HG02870 (cell line): Measurements from ENCODE around the gene MYL12B.
"Not testable (repeated sequence)": the region's sequence is repeated elsewhere in the genome, so short reads cannot be mapped to it uniquely, and the experiment has no call there.

Experiments used
- ATAC-seq: cut with Tn5 transposase; IDR thresholded peaks from one replicate; pipeline ENCODE4 v1.9.1; 2021; ENCODE audit warnings: mild to moderate bottlenecking, moderate library complexity; ENCODE audit not compliant: unreplicated experiment

MYL12B gene

DNA sequence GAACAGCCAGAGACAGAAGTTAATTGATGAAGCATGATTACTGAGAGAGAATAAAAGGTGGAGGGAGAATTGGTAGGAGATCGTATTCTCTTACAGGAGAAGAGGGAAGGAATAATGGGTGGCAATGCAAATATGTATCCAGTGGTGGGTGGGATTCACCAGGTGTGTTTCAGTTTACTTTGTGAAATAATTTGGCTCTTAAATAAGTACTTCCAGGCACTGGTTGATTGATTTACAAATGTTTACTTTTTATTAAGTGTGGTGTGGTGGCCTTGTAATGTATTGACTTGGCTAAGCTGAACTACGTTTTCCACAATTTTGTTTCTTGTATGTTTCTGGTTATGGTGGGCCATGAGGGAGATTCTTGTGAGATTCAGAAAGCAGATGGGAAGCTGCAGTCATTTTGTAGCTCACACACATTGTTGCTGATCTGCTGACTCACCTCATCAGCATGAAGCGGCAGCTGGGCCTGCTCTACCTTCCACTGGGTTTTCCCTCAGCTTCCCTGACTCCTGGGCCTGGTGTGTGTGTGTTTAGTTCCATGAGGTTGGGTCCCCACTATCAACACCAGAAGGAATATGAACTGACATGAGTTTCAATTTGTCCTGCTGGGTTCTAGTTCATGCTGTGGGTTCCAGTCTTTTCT is 32.6 kb downstream of the MYL12B start:
- ATAC-seq = no peak

DNA sequence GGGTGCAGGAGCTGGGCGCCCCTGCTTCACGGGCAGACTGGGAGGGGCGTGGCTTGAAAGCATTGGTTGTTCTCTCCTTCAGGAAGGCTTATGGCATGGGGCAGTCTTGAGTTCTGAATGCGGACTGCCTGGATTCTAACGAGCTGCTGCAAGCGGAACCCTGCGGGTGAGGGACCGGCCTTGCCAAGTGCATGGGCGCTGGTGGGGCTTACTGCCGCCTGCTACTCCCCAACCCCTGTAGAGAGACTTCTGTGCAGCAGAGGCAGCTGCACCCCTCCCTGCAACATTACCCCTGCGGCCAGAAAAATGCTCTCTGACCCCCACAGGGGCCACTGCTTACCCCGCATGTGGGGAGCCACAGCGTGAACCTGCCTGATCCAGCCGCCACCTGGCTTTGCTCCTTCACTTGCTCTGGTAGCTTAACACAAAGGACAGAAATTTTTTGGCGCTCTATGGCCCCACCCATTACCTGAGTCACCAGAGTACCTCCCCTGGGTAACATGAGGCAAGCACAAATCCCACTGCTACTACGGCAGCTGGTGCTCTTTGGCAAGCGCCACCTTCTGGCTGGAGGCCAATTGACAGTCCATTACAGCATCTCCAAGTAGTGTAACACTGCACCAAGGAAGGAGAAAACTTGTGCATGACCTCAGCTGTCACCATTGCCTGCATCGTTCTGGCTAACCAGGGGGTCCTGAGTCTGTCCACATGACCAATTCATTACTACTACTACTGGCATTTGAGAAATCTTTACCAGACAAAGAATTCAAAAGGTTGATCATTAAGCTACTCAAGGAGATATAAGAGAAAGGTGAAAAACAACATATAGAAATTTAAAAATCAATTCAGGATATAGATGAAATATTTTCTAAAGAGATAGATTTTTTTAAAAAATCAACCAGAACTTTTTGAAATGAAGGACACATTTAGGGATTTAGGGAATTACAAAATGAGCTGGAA is 35.4 kb downstream of the MYL12B start:
- peak; percentile 97 for ATAC-seq

DNA sequence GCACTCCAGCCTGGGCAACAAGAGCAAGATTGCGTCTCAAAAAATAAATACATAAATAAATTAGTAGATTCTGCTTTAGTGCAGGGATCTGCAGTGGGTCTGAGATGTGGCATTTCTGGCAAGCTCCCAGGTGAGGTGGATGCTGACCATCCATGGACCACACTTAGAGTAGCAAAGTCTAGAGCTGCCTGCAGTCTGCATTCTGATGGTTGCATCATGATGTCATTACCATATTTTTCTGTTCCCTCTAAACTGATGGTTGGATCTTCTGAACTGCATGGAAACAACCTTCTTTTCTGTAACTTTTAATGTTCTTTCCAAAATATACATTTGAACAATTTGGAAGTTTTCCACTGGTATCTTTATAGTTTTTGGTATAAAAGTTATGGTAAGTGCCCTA is 42.9 kb downstream of the MYL12B start:
- ATAC-seq = peak; percentile 16

DNA sequence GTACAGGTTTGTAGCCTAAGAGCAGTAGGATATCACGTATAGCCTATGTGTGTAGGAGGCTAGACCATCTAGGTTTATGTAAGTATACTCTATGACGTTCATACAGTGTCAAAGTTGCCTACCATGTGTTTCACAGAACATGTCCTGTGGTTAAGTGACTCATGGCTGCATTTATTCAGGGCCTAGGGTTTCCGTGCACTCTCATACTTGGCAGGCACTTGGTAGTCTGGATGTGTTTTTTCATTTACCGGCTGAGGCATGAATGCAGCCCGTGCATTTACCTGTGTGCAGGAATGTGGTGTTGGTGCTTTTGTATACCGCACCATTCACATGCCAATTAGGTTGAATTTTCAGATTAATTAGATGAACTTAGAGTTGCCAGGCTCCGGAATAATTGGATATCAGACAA is 43.4 kb downstream of the MYL12B start:
- ATAC-seq = peak; percentile 96

- ATAC-seq = no peak
Observed at GRCh38 chr18:3305933-3306332, 44.0 kb downstream of the MYL12B start.

- no peak for ATAC-seq
Observed at GRCh38 chr18:3306391-3306790, 44.5 kb downstream of the MYL12B start.

GRCh38 chr18:3313685-3314084 is 51.8 kb downstream of the MYL12B start:
- ATAC-seq = no peak

GRCh38 chr18:3315344-3315743 is 53.4 kb downstream of the MYL12B start:
- not testable (repeated sequence) for ATAC-seq

- ATAC-seq = peak; percentile 68
Observed at GRCh38 chr18:3319399-3319798, 57.5 kb downstream of the MYL12B start.

GRCh38 chr18:3319894-3320454 is 58.0 kb downstream of the MYL12B start:
- no peak for ATAC-seq

- no peak for ATAC-seq
Observed at GRCh38 chr18:3321133-3321812, 59.3 kb downstream of the MYL12B start.

- ATAC-seq = peak; percentile 53
Observed at GRCh38 chr18:3323900-3324299, 62.0 kb downstream of the MYL12B start.
